Keratinocyte (primary cell): Measurements from ENCODE around the gene PIH1D1.
"Not testable (repeated sequence)": the region's sequence is repeated elsewhere in the genome, so short reads cannot be mapped to it uniquely, and the experiment has no call there.

ENCODE experiments used
- EZH2 ChIP-seq: IDR thresholded peaks from one replicate; pipeline ENCODE4 v1.6.1; 2012; ENCODE audit warnings: inconsistent platforms, mild to moderate bottlenecking, low read length, moderate library complexity
- TF ChIP-seq, protein P1 (sequence below), 3 experiments: IDR thresholded peaks in 1 of 3; conservative IDR thresholded peaks in 1 of 3; optimal IDR thresholded peaks in 1 of 3; 2 replicates in 2 of 3; 3 replicates in 1 of 3; pipeline versions ENCODE3 to v1.5.1; 2011; ENCODE audit warnings: low read length in 3 of 3, mild to moderate bottlenecking in 3 of 3, moderate library complexity in 2 of 3, control low read depth in 1 of 3, inconsistent platforms in 1 of 3; ENCODE audit not compliant: insufficient read depth in 2 of 3; ENCODE audit errors: extremely low read depth in 1 of 3

DNA sequence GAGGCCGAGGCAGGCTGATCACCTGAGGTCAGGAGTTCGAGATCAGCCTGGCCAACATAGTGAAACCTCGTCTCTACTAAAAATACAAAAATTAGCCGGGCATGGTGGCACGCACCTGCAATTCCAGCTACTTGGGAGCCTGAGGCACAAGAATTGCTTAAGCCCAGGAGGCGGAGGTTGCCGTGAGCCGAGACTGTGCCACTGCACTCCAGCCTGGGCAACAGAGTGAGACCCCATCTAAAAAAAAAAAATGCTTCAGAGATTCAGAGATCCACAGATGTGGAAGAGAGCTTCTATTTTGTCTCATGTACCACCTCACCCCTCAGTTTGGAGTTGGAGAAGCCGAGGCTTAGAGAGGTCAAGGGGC is 21.9 kb upstream of the PIH1D1 start:
- TF ChIP-seq, protein P1, sequence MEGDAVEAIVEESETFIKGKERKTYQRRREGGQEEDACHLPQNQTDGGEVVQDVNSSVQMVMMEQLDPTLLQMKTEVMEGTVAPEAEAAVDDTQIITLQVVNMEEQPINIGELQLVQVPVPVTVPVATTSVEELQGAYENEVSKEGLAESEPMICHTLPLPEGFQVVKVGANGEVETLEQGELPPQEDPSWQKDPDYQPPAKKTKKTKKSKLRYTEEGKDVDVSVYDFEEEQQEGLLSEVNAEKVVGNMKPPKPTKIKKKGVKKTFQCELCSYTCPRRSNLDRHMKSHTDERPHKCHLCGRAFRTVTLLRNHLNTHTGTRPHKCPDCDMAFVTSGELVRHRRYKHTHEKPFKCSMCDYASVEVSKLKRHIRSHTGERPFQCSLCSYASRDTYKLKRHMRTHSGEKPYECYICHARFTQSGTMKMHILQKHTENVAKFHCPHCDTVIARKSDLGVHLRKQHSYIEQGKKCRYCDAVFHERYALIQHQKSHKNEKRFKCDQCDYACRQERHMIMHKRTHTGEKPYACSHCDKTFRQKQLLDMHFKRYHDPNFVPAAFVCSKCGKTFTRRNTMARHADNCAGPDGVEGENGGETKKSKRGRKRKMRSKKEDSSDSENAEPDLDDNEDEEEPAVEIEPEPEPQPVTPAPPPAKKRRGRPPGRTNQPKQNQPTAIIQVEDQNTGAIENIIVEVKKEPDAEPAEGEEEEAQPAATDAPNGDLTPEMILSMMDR (optimal IDR thresholded peaks at IDR 0.05 in 1 of 3, IDR thresholded peaks at IDR 0.05 in 1 of 3, conservative IDR thresholded peaks at IDR 0.05 in 1 of 3; ENCODE audit: extremely low read depth in 1 of 3, insufficient read depth in 2 of 3, low read length in 3 of 3) = not testable (repeated sequence)
- TF ChIP-seq EZH2 = not testable (repeated sequence)
